Stimulated activated CD8-positive, alpha-beta memory T cell treated with anti-CD3 and anti-CD28 coated beads, Interleukin-2, amount 100 ng/mL, for 48 hours (primary cell): Measurements from ENCODE around the gene RNF115.

ENCODE experiments used
- DNase-seq, 2 donors: peaks; one replicate each; pipeline ENCODE4 v3.0.0-alpha.2; 2020; ENCODE audit warnings: low read depth in 2 of 2

Gene RNF115

DNA sequence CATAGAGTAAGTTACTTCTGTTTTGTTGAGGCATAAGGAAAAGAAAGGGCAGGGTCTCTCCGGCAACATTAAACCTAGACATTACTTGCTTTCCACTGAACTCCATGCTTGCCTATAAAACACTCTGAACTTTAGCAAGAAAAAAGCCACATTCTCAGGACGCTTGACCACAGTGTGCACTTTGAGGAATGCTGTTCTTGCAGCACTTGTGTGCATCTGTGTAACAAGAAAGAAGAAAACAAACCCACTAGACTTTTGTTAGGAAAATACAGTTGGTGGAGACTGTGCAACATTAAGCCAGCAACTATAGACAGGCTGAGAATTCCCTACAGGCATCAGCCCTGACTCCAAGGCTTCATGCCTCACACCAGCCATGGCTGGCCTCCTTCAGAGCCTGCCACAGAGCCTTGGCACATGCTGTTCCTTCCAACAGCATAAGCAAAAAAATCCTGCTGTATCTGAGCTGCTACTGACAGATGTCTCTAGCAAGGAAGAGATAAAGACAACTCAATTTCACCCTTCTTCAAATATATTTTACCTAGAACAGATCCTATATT, 122.5 kb downstream of the RNF115 start:
- no peak for DNase-seq

DNA sequence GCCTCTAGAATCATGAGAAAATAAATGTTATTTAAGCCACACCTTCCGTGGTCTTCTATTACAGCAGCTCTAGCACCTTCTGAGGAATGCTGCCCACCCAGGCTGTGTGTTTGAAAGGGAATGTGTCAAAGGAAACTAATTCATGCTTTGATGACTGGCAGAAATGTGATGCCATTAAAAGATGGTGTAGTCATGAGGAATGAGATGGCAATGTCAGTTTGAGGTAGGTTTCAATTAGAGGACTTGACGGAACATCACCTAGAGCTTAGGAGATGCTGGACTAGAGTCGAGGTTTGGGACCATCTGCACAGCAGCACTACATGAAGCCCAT, 127.3 kb downstream of the RNF115 start:
- no peak for DNase-seq

DNA sequence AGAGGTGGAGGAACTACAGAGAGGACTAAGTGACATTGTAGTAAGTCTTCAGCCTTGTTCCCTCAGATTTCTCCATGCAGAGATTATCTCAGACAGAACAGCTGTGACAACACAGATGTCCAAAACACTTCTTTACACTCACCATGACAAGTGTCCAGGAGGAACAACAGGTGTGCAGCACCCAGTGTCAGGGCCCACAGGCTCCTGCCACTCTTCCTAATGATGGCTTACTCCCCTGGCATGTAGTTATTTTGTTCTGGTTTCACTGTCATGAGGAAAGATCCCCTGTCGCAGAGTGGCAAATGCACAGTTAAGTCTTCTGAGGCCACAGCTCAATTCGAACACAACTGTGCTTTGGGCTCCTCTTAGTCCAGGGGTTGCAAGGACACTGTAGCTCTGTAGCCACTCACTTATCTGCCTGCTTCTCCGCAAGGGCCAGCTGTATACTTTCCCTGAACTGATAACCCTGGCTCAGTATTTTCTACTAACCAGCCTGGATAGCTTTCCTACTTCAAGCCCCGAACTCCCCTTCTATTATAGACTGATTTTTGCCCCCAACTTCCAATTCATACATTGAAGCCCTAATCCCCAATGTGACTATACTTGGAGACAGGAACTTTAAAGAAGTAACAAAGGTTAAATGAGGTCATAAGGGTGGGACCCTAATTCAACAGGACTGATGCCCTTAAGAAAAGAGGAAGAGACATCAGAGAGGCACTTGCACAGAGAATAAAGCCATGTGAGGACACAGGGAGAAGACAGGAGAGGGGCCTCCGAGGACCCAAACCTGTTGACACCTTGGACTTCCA, 127.9 kb downstream of the RNF115 start:
- DNase-seq = no peak

DNA sequence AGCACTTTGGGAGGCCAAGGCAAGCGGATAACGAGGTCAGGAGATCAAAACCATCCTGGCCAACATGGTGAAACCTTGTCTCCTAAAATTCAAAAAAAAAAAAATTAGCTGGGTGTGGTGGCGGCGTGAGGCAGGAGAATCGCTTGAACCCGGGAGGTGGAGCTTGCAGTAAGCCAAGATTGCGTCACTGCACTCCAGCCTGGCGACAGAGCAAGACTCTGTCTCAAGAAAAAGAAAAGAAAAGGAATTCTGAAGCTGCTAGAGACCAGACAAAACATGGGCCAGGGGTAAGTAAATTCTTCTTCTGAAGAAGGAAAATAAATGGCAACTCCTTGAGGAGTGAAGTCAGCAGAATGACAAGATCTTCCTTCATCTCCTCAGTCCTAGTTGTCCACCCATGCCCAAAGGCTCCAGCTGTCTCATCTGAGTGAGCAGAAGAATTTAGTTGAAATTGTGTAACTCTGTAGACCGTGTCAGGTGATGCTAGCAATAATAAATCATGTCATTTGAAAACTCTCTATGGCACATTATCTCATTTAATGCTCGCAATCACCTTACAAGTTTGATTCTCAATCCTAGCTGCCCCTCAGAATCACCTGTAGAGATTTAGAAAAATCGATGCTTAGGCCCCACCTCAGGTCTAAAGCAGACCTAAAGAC, 131.0 kb downstream of the RNF115 start:
- no peak for DNase-seq

DNA sequence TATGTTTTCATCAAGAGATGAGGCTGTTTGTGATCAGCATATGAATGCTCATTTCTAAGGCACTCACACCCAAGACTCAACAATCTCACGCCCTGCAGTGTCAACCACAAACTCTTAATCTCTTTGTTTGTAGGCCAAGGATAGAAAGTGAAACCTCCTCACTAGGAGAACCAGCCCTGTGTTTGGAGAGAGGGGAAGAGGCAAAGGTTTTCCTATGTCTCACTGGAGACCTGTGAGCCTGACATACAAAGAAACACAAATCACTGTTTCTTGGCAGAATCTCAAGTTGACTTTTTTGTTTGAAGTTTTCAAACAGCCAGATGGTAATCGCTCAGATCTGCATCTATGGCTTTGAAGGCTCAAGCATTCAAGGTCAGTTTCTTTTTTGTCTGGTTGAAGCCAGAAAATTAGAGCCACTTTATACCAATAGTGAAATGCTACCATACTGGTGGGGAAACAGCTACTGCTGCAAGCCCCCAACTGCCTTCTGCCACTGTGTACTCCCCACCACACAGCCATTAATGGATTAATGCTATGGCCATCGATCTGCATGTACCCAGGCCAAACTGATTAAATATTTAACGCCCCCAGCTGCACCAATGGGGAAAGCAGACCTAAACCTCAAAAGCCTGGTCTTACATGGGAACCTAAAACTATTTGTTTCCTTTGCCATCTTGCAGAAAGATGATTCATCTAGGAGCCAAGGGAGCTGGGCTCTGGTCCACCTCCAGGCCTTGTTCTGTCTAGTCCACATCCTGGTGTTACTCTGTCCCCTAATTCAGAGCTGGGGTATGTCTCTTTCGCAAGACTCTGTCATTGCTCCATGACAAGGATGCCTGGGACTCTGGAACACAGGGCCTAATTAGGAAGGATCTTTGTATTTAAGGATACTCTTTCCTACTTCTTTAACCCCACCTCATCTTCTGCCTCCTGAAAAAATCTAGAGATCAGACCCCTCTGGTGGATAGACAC, 133.0 kb downstream of the RNF115 start:
- peak; percentile 6 to 11 for DNase-seq

DNA sequence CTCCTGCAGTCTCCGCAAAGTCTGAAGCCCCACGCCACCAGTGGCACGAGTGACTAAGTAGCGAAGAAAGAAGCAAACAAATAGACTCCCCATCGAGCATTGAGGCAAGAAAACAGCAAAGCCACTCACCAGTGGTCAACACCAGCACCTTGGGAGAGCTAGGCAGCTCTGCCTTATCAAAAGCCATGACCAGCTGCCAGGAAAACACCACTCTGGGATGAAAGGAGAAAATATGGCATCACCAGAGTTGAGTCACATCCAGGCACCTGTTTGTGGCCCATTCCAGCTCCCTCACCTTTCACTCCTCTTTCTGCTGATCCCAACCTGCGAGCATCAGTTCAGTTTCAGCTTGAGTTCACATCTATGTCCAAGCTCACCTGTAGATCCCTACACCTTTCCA, 134.0 kb downstream of the RNF115 start:
- DNase-seq = no peak

DNA sequence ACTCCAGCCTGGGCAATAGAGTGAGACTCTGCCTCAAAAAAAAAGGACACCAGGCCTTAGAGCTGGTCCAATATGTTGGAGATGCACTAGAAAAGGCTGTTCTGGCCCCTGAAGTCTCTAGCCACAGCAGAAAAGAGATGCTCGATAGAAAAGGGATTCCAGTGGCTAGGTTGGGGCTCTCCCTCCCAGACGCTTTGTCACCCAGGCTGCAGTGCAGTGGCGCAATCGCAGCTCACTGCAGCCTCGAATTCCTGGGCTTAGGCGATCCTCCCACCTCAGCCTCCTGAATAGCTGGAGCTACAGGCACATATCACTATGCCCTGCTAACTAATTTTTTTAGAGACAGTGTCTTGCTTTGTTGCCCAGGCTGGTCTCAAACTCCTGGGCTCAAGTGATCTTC, 135.0 kb downstream of the RNF115 start:
- no peak for DNase-seq
